Measurements from ENCODE around the gene CDS2.

Gene CDS2

GRCh38 chr20:5212907-5213487, 86.2 kb downstream of the CDS2 start:
- DNase-seq (ENCODE audit: low read depth): no peak

- no peak for DNase-seq (ENCODE audit: low read depth)
Measured at GRCh38 chr20:5214826-5215225, 88.0 kb downstream of the CDS2 start.

- DNase-seq (ENCODE audit: low read depth): peak; percentile 36
Measured at GRCh38 chr20:5215672-5216304, 89.0 kb downstream of the CDS2 start.

GRCh38 chr20:5216663-5217062, 89.9 kb downstream of the CDS2 start:
- DNase-seq (ENCODE audit: low read depth): no peak

- no peak for DNase-seq (ENCODE audit: low read depth)
Measured at GRCh38 chr20:5217616-5218015, 90.8 kb downstream of the CDS2 start.

GRCh38 chr20:5220321-5221060, 93.7 kb downstream of the CDS2 start:
- no peak for DNase-seq (ENCODE audit: low read depth)

- peak; percentile 59 for DNase-seq (ENCODE audit: low read depth)
Measured at GRCh38 chr20:5221061-5221430, 94.2 kb downstream of the CDS2 start.

- DNase-seq (ENCODE audit: low read depth): peak; percentile 53
Measured at GRCh38 chr20:5222919-5223634, 96.3 kb downstream of the CDS2 start.

GRCh38 chr20:5230544-5230943, 103.7 kb downstream of the CDS2 start:
- no peak for DNase-seq (ENCODE audit: low read depth)

GRCh38 chr20:5234158-5234557, 107.3 kb downstream of the CDS2 start:
- no peak for DNase-seq (ENCODE audit: low read depth)

- no peak for DNase-seq (ENCODE audit: low read depth)
Measured at GRCh38 chr20:5234978-5235377, 108.2 kb downstream of the CDS2 start.

Data from amniotic epithelial cell (primary cell).